Measurements from ENCODE around the gene ITSN2.

- no peak for TF ChIP-seq CTCF (IDR thresholded peaks at IDR 0.05)
- TF ChIP-seq JUN (CRISPR knock-in tag; IDR thresholded peaks at IDR 0.05), result no peak
- TF ChIP-seq NR2C2 (CRISPR knock-in tag; IDR thresholded peaks at IDR 0.05), result no peak
- TF ChIP-seq ZNF138 (CRISPR knock-in tag; conservative IDR thresholded peaks at IDR 0.05), result no peak
- no peak for TF ChIP-seq NFYB (CRISPR knock-in tag; conservative IDR thresholded peaks at IDR 0.05; ENCODE audit: low read depth)
- TF ChIP-seq TEAD4 (CRISPR knock-in tag; IDR thresholded peaks at IDR 0.05), result no peak
- TF ChIP-seq, protein P1, sequence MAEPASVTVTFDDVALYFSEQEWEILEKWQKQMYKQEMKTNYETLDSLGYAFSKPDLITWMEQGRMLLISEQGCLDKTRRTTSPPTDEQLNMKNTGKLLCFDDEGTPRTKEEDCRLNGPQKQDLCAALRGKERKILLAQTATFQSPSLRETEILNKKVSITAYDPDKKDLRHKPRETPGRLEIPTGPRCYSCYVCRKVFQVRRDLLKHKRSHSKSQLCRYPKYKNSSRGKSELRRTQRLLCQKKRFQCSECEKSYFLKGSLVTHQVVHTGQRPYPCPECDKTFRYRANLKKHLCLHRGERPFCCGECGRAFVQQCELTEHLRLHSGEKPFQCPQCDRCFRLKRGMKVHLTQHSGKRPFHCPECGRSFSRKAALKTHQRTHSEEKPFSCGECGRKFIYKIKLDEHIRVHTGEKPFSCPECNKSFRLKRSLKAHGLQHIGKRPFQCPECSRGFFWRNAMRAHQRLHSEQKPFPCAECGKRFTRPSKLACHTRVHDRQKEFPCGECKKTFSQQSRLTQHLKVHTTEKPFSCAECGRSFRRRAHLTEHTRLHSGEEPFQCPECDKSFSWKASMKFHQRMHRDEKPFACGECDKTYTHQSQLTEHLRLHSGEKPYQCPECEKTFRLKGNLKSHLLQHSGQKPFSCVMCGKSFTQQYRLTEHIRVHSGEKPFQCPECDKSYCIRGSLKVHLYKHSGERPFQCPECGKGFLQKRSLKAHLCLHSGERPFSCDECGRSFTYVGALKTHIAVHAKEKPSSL (CRISPR knock-in tag; conservative IDR thresholded peaks at IDR 0.05), result no peak
- TF ChIP-seq HMGA2 (CRISPR knock-in tag; IDR thresholded peaks at IDR 0.05), result no peak
- TF ChIP-seq, protein P2, sequence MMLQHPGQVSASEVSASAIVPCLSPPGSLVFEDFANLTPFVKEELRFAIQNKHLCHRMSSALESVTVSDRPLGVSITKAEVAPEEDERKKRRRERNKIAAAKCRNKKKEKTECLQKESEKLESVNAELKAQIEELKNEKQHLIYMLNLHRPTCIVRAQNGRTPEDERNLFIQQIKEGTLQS (CRISPR knock-in tag; conservative IDR thresholded peaks at IDR 0.05), result no peak
- no peak for TF ChIP-seq SMAD4 (CRISPR knock-in tag; IDR thresholded peaks at IDR 0.05)
- TF ChIP-seq, protein P3, sequence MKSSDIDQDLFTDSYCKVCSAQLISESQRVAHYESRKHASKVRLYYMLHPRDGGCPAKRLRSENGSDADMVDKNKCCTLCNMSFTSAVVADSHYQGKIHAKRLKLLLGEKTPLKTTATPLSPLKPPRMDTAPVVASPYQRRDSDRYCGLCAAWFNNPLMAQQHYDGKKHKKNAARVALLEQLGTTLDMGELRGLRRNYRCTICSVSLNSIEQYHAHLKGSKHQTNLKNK (CRISPR knock-in tag; IDR thresholded peaks at IDR 0.05), result no peak
These were observed 128.9 kb downstream of the ITSN2 start for GRCh38 chr2:24231461-24231881.

Data from WTC11 (cell line).